Subcutaneous preadipocyte (primary cell): ENCODE data around the gene RDH13. TPM values are rescaled to one million over a fixed set of nuclear protein-coding genes. Genes with fewer than 3 reads are reported as not detected.

Experiments used
- total RNA-seq: library from RNA; depleted of rRNA; stranded (reverse); fragments of >200 nt; gene quantifications from 2 replicates; pipeline ENCODE4 v1.2.3, GENCODE V29; 2012

Gene RDH13, protein sequence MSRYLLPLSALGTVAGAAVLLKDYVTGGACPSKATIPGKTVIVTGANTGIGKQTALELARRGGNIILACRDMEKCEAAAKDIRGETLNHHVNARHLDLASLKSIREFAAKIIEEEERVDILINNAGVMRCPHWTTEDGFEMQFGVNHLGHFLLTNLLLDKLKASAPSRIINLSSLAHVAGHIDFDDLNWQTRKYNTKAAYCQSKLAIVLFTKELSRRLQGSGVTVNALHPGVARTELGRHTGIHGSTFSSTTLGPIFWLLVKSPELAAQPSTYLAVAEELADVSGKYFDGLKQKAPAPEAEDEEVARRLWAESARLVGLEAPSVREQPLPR
- total RNA-seq: 11.0 and 14.3 TPM in 2 replicates

DNA sequence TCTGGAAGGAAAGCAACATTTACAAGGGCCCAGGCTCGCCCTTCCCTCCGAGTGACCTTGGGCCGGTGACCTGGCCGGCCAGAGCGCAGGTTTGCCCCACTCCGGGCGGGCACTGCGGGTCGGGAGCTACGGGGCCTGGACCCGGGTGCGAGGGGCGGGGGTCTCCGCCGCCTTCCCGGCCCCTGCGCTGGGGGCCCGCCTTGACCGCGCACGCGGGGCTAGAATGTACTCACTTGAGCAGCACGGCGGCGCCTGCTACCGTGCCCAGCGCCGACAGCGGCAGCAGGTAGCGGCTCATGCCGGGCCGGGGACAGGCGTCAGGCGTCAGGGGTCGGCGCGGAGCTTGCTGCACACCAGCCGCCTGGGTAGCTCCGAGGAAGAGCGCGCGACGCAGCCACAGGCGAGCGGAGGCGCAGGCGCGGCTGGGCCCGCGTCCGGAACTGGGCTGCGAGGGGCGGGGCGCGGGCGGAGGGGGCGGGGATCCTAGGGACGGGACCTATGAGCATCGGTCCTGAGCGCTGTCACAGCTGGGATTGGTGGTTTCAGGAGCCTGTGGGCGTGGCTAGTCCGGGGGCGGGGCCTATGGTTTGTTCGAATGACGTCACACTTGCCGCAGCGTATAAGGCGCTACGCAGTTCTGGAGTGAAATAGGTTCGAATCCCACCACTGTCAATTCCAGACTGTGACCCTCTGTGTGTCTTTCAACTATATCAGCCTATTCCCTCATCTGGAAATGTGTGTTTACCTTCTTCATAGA, at the start of gene RDH13:
Gene RDH13, minus strand, starts transcription at position 414 of the 757 bp plus-strand sequence. Its CDS starts 116 bp downstream, at position 298.

DNA sequence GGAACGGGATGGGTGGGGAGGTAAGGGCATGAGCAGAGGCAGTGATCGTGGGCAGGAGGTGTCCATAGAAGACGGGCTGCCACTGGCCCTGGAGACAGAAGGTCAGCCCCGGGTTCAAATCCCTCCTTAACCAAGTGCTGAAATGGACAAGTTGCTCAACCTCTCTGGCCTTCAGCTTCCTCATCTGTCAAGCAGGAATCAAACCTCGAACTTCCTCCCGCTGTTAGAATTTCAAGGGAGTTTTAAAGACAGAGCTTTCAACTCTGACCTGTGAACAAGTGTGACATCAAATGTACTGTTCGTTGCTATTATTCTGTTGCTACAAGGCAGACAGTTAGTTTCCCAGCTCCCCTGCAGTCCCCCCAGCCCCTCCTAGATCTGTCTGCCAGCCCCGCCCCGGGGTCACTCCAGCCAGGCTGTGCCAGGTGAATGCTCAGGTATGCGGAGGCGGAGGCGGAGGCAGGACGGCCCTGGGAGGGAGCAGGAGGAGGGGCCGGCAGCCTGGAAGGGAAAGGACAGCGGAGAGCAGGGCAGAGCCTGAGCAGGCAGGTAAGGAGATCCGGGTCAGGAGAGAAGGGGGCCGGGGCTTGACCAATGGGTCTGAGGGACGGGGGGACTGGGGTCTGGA, 12.5 kb upstream of the RDH13 start, which contains the start of gene EPS8L1:
Gene EPS8L1, plus strand, starts transcription at position 499 of the 628 bp plus-strand sequence. CDS start 576 bp downstream, outside the sequence.

Other genes starting within 250 kb of the RDH13 start
- not detected in 2 replicates for gene KIR3DL1, start 246.7 kb downstream of the RDH13 start, total RNA-seq
- not detected in 2 replicates for gene KIR2DS4, start 230.5 kb downstream of the RDH13 start, total RNA-seq
- not detected in 2 replicates for gene KIR3DL2, start 212.7 kb downstream of the RDH13 start, total RNA-seq
- not detected in 2 replicates for gene FCAR, start 188.9 kb downstream of the RDH13 start, total RNA-seq
- gene NCR1, start 157.0 kb downstream of the RDH13 start, total RNA-seq: not detected in 2 replicates
- not detected in 2 replicates for gene NLRP7, start 115.6 kb downstream of the RDH13 start, total RNA-seq
- gene NLRP2, start 96.8 kb downstream of the RDH13 start, total RNA-seq: under 0.01 and 0.37 TPM in 2 replicates
- gene GP6, start 24.9 kb downstream of the RDH13 start, total RNA-seq: not detected in 2 replicates
- gene EPS8L1, start 12.7 kb upstream of the RDH13 start, total RNA-seq: 0.98 TPM in 1 of 2 replicates, not detected in the other
- 39.3 and 55.1 TPM in 2 replicates for gene PPP1R12C, start 54.5 kb upstream of the RDH13 start, total RNA-seq
- 0.73 and 2.9 TPM in 2 replicates for gene TNNT1, start 86.1 kb upstream of the RDH13 start, total RNA-seq
- gene TNNI3, start 94.6 kb upstream of the RDH13 start, total RNA-seq: 0.37 TPM in 1 of 2 replicates, not detected in the other
- 0.59 and 1.5 TPM in 2 replicates for gene DNAAF3, start 103.5 kb upstream of the RDH13 start, total RNA-seq
- gene SYT5, start 117.1 kb upstream of the RDH13 start, total RNA-seq: 0.39 and 1.1 TPM in 2 replicates
- 5.3 and 11.4 TPM in 2 replicates for gene PTPRH, start 146.4 kb upstream of the RDH13 start, total RNA-seq
- gene TMEM86B, start 165.6 kb upstream of the RDH13 start, total RNA-seq: 0.73 and 2.3 TPM in 2 replicates
- 32.3 and 44.8 TPM in 2 replicates for gene PPP6R1, start 195.9 kb upstream of the RDH13 start, total RNA-seq
- 36.6 and 38.9 TPM in 2 replicates for gene HSPBP1, start 217.0 kb upstream of the RDH13 start, total RNA-seq
- 0.59 and 1.8 TPM in 2 replicates for gene BRSK1, start 220.8 kb upstream of the RDH13 start, total RNA-seq